ENCODE measurements around the gene NDEL1. TPM values are rescaled to one million over a fixed set of nuclear protein-coding genes. Genes with fewer than 3 reads are reported as not detected.

NDEL1 gene
- total RNA-seq, 1 experiment from 2014 or later = 39.2 TPM

- POLR2A ChIA-PET = no interaction called here
- ATAC-seq = no peak
- no peak overlapping the region for H3K4me3 ChIP-seq (replicated peaks in 1 of 2; ENCODE audit: low read depth in 1 of 2, low read length in 2 of 2)
- RAD21 ChIA-PET (ENCODE audit: low non-redundant PET in 1 of 2, low total read pairs in 2 of 2, uncharacterized antibody in 2 of 2, unreplicated experiment in 2 of 2) = no interaction called here
- intact Hi-C loops (cut with micrococcal nuclease) = no loop called here
- no peaks in the 10 kb centered on the region; the same call in 1 of the 2 replicates for H3K79me2 ChIP-seq (ENCODE audit: insufficient read depth, low read length)
- H3K27ac ChIP-seq (ENCODE audit: low read depth, low read length) = no peak overlapping the region
- no peaks in the 10 kb centered on the region for H3K9me3 ChIP-seq (ENCODE audit: control insufficient read depth in 1 of 2, insufficient read depth in 1 of 2, low read depth in 1 of 2, low read length in 2 of 2)
- H4K20me1 ChIP-seq (ENCODE audit: insufficient read depth) = no peaks in the 10 kb centered on the region
- no peaks in the 10 kb centered on the region for H3K27me3 ChIP-seq (ENCODE audit: insufficient read depth, low read length)
- H3K36me3 ChIP-seq (ENCODE audit: control insufficient read depth in 1 of 2, insufficient read depth in 2 of 2, low read length in 2 of 2) = peaks cover 27 to 30% of the 10 kb centered on the region in 2 experiments
- no peak for DNase-seq (ENCODE audit: low read depth, low spot score)
- no peak overlapping the region for H3K4me2 ChIP-seq (ENCODE audit: low read length)
- no peaks in the 10 kb centered on the region for H3K9me2 ChIP-seq (ENCODE audit: insufficient read depth)
- CTCF ChIA-PET = no interaction called here
- no TSS peak for BruUV-seq (replicated peaks)
- H3K4me1 ChIP-seq (ENCODE audit: control insufficient read depth in 1 of 2, insufficient read depth in 2 of 2, low read length in 2 of 2) = no peaks in the 10 kb centered on the region
- no peak overlapping the region for H2AFZ ChIP-seq (ENCODE audit: low read depth, low read length, poor library complexity, severe bottlenecking)
- TF ChIP-seq EZH2 (IDR thresholded peaks at IDR 0.05) (no peak), SIN3A (IDR thresholded peaks at IDR 0.05; ENCODE audit: low read depth) (no peak), EGR1 (IDR thresholded peaks at IDR 0.05; ENCODE audit: low read depth) (no peak), MAX (IDR thresholded peaks at IDR 0.05) (no peak), CEBPB (IDR thresholded peaks at IDR 0.05; ENCODE audit: low read depth) (no peak), FOSL1 (IDR thresholded peaks at IDR 0.05; ENCODE audit: low read depth) (no peak), SP1 (IDR thresholded peaks at IDR 0.05; ENCODE audit: low read depth) (no peak)
- H3K9ac ChIP-seq (ENCODE audit: low read length) = no peak overlapping the region
Measured at GRCh38 chr17:8473451-8474192, 37.9 kb downstream of the NDEL1 start.

GRCh38 chr17:8474826-8475225 lies 39.1 kb downstream of the NDEL1 start:
- Histone ChIP-seq H3K36me3 (ENCODE audit: control insufficient read depth in 1 of 2, insufficient read depth in 2 of 2, low read length in 2 of 2) (peaks cover 27 to 40% of the 10 kb centered on the region in 2 experiments), H4K20me1 (ENCODE audit: insufficient read depth) (no peaks in the 10 kb centered on the region), H3K4me3 (replicated peaks in 1 of 2; ENCODE audit: low read depth in 1 of 2, low read length in 2 of 2) (no peak overlapping the region), H3K9me2 (ENCODE audit: insufficient read depth) (no peaks in the 10 kb centered on the region), H3K9ac (ENCODE audit: low read length) (no peak overlapping the region), H3K27me3 (ENCODE audit: insufficient read depth, low read length) (no peaks in the 10 kb centered on the region), H3K27ac (ENCODE audit: low read depth, low read length) (no peak overlapping the region), H3K4me1 (ENCODE audit: control insufficient read depth in 1 of 2, insufficient read depth in 2 of 2, low read length in 2 of 2) (no peaks in the 10 kb centered on the region), H3K9me3 (ENCODE audit: control insufficient read depth in 1 of 2, insufficient read depth in 1 of 2, low read depth in 1 of 2, low read length in 2 of 2) (no peaks in the 10 kb centered on the region), H3K79me2 (ENCODE audit: insufficient read depth, low read length) (no peaks in the 10 kb centered on the region; the same call in 1 of the 2 replicates), H3K4me2 (ENCODE audit: low read length) (no peak overlapping the region), H2AFZ (ENCODE audit: low read depth, low read length, poor library complexity, severe bottlenecking) (no peak overlapping the region)
- RAD21 ChIA-PET (ENCODE audit: low non-redundant PET in 1 of 2, low total read pairs in 2 of 2, uncharacterized antibody in 2 of 2, unreplicated experiment in 2 of 2) = no interaction called here
- TSS peak; percentile 55 for BruUV-seq (replicated peaks)
- TF ChIP-seq EZH2 (IDR thresholded peaks at IDR 0.05) (no peak), EZH2phosphoT487 (IDR thresholded peaks at IDR 0.05; ENCODE audit: borderline replicate concordance) (no peak), ZNF274 (IDR thresholded peaks at IDR 0.05; ENCODE audit: low read depth, low read length) (no peak), SP1 (IDR thresholded peaks at IDR 0.05; ENCODE audit: low read depth) (no peak), EGR1 (IDR thresholded peaks at IDR 0.05; ENCODE audit: low read depth) (no peak), CTCF (IDR thresholded peaks at IDR 0.05 in 2 of 3, conservative IDR thresholded peaks at IDR 0.05 in 1 of 3; ENCODE audit: borderline replicate concordance in 1 of 3, insufficient read depth in 1 of 3, low read depth in 2 of 3, low read length in 2 of 3) (no peak), CEBPB (IDR thresholded peaks at IDR 0.05; ENCODE audit: low read depth) (no peak), SRF (IDR thresholded peaks at IDR 0.05; ENCODE audit: low read depth) (no peak), REST (IDR thresholded peaks at IDR 0.05; ENCODE audit: low read depth) (no peak), POLR2A (IDR thresholded peaks at IDR 0.05; ENCODE audit: borderline replicate concordance, extremely low read depth, insufficient read depth, insufficient read length) (no peak), TCF7L2 (IDR thresholded peaks at IDR 0.05; ENCODE audit: borderline replicate concordance, extremely low read depth, insufficient read depth, insufficient read length) (no peak), SIN3A (IDR thresholded peaks at IDR 0.05; ENCODE audit: low read depth) (no peak)
- CTCF ChIA-PET = no interaction called here
- POLR2A ChIA-PET = no interaction called here
- no peak for DNase-seq (ENCODE audit: low read depth, low spot score)
- intact Hi-C loops (cut with micrococcal nuclease) = no loop called here
- ATAC-seq = no peak

Measured in HCT116 (cell line).